Stimulated activated CD4-positive, alpha-beta T cell treated with anti-CD3 and anti-CD28 coated beads, Interleukin-1b, Interleukin-23, amount 100 ng/mL, for 48 hours (primary cell): Measurements from ENCODE around the gene MROH7.

Experiments used
- DNase-seq: peaks from one replicate; pipeline ENCODE4 v3.0.0-alpha.2; 2020

MROH7 gene

GRCh38 chr1:54653036-54653435 lies 11.4 kb downstream of the MROH7 start:
- no peak for DNase-seq

- no peak for DNase-seq
Observed at GRCh38 chr1:54658164-54658913, 16.8 kb downstream of the MROH7 start.

- no peak for DNase-seq
Observed at GRCh38 chr1:54663725-54664124, 22.1 kb downstream of the MROH7 start.

- no peak for DNase-seq
Observed at GRCh38 chr1:54664364-54664763, 22.8 kb downstream of the MROH7 start.

GRCh38 chr1:54665852-54666251 lies 24.3 kb downstream of the MROH7 start:
- no peak for DNase-seq

GRCh38 chr1:54666333-54666732 lies 24.7 kb downstream of the MROH7 start:
- no peak for DNase-seq

GRCh38 chr1:54667797-54668196 lies 26.2 kb downstream of the MROH7 start:
- DNase-seq = no peak

GRCh38 chr1:54668567-54668966 lies 27.0 kb downstream of the MROH7 start:
- DNase-seq = no peak

- DNase-seq = peak; percentile 68
Observed at GRCh38 chr1:54671985-54672608, 30.5 kb downstream of the MROH7 start.

- DNase-seq = no peak
Observed at GRCh38 chr1:54678776-54679643, 37.4 kb downstream of the MROH7 start.

- no peak for DNase-seq
Observed at GRCh38 chr1:54679706-54680105, 38.1 kb downstream of the MROH7 start.

- DNase-seq = no peak
Observed at GRCh38 chr1:54680387-54680786, 38.8 kb downstream of the MROH7 start.

- no peak for DNase-seq
Observed at GRCh38 chr1:54681358-54681757, 39.8 kb downstream of the MROH7 start.

GRCh38 chr1:54683453-54683852 lies 41.9 kb downstream of the MROH7 start:
- DNase-seq = no peak

- no peak for DNase-seq
Observed at GRCh38 chr1:54685335-54685905, 43.8 kb downstream of the MROH7 start.

GRCh38 chr1:54686155-54686554 lies 44.6 kb downstream of the MROH7 start:
- no peak for DNase-seq

GRCh38 chr1:54694771-54695170 lies 53.2 kb downstream of the MROH7 start:
- DNase-seq = no peak

GRCh38 chr1:54695221-54695620 lies 53.6 kb downstream of the MROH7 start:
- DNase-seq = no peak

GRCh38 chr1:54695764-54696163 lies 54.2 kb downstream of the MROH7 start:
- no peak for DNase-seq

- DNase-seq = no peak
Observed at GRCh38 chr1:54696262-54696661, 54.7 kb downstream of the MROH7 start.

- no peak for DNase-seq
Observed at GRCh38 chr1:54697896-54698295, 56.3 kb downstream of the MROH7 start.

GRCh38 chr1:54698346-54698745 lies 56.8 kb downstream of the MROH7 start:
- DNase-seq = no peak

GRCh38 chr1:54699936-54700525 lies 58.4 kb downstream of the MROH7 start:
- no peak for DNase-seq
